ENCODE results near the gene CCPG1. TPM values are rescaled to one million over a fixed set of nuclear protein-coding genes. Genes with fewer than 3 reads are reported as not detected.

CCPG1 gene
- total and polyA plus RNA-seq, 2 of the 13 experiments (the other 11 are each of a cell fraction or from before 2014, with no cell fraction given) = 16.1 to 19.5 TPM

DNA sequence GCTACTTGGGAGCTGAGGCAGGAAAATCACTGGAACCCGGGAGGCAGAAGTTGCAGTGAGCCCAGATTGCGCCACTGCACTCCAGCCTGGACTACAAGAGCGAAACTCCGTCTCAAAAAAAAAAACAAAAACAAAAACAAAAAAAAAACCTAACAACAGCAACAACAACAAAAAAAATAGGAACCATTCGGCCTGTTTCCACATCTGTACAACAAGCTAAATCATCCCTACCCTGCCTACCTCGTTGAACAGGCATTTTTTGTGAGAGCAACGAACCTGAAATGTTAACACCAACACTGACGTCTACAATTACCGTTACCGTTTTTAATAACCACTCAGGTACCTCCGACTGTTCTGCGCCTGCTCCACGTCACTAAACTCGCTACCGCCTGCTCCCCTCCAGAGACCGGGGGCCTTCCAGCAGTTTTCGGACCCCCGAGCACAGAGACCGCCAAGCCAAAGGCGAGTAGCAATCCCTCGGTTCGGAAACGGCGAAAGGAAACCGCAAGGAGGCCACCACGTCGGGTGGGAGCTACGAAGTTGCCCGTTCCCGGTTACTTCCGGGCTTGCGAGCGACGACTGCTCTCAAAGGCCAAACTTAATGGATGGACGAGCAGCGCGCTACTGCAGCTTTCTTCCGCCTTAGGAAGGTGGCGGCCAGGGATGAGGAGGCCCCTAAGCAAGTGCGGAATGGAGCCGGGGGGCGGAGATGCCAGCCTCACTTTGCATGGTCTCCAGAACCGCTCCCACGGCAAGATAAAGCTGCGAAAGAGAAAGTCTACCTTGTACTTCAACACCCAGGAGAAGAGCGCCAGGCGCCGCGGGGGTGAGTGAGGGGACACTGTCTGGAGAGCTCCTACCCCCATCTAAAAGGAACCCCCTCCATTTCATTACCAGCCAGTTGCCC is 89.3 kb downstream of the CCPG1 start, which contains the start of the genes PIGB and PIGBOS1 (continued):
- TF ChIP-seq RCOR2 (CRISPR knock-in tag; IDR thresholded peaks at IDR 0.05) (no peak), PTBP1 (IDR thresholded peaks at IDR 0.05; ENCODE audit: low read depth, low read length, poor library complexity, severe bottlenecking) (peak; percentile 61), PITX1 (CRISPR knock-in tag; IDR thresholded peaks at IDR 0.05) (peak; percentile 33; the same call in 1 of the 2 replicates), AKAP8 (CRISPR knock-in tag; IDR thresholded peaks at IDR 0.05) (no peak), SIN3A (IDR thresholded peaks at IDR 0.05; ENCODE audit: borderline replicate concordance, low read depth, low read length) (peak; percentile 96), AGO1 (IDR thresholded peaks at IDR 0.05; ENCODE audit: low read depth, low read length, poor library complexity, severe bottlenecking) (no peak), ZNF556 (CRISPR knock-in tag; IDR thresholded peaks at IDR 0.05; ENCODE audit: borderline replicate concordance) (peak; percentile 93)
- TF ChIP-seq, protein P1, sequence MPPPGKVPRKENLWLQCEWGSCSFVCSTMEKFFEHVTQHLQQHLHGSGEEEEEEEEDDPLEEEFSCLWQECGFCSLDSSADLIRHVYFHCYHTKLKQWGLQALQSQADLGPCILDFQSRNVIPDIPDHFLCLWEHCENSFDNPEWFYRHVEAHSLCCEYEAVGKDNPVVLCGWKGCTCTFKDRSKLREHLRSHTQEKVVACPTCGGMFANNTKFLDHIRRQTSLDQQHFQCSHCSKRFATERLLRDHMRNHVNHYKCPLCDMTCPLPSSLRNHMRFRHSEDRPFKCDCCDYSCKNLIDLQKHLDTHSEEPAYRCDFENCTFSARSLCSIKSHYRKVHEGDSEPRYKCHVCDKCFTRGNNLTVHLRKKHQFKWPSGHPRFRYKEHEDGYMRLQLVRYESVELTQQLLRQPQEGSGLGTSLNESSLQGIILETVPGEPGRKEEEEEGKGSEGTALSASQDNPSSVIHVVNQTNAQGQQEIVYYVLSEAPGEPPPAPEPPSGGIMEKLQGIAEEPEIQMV (CRISPR knock-in tag; IDR thresholded peaks at IDR 0.05; ENCODE audit: low read depth) = peak; percentile 74; the same call in 1 of the 2 replicates
- TF ChIP-seq, protein P2, sequence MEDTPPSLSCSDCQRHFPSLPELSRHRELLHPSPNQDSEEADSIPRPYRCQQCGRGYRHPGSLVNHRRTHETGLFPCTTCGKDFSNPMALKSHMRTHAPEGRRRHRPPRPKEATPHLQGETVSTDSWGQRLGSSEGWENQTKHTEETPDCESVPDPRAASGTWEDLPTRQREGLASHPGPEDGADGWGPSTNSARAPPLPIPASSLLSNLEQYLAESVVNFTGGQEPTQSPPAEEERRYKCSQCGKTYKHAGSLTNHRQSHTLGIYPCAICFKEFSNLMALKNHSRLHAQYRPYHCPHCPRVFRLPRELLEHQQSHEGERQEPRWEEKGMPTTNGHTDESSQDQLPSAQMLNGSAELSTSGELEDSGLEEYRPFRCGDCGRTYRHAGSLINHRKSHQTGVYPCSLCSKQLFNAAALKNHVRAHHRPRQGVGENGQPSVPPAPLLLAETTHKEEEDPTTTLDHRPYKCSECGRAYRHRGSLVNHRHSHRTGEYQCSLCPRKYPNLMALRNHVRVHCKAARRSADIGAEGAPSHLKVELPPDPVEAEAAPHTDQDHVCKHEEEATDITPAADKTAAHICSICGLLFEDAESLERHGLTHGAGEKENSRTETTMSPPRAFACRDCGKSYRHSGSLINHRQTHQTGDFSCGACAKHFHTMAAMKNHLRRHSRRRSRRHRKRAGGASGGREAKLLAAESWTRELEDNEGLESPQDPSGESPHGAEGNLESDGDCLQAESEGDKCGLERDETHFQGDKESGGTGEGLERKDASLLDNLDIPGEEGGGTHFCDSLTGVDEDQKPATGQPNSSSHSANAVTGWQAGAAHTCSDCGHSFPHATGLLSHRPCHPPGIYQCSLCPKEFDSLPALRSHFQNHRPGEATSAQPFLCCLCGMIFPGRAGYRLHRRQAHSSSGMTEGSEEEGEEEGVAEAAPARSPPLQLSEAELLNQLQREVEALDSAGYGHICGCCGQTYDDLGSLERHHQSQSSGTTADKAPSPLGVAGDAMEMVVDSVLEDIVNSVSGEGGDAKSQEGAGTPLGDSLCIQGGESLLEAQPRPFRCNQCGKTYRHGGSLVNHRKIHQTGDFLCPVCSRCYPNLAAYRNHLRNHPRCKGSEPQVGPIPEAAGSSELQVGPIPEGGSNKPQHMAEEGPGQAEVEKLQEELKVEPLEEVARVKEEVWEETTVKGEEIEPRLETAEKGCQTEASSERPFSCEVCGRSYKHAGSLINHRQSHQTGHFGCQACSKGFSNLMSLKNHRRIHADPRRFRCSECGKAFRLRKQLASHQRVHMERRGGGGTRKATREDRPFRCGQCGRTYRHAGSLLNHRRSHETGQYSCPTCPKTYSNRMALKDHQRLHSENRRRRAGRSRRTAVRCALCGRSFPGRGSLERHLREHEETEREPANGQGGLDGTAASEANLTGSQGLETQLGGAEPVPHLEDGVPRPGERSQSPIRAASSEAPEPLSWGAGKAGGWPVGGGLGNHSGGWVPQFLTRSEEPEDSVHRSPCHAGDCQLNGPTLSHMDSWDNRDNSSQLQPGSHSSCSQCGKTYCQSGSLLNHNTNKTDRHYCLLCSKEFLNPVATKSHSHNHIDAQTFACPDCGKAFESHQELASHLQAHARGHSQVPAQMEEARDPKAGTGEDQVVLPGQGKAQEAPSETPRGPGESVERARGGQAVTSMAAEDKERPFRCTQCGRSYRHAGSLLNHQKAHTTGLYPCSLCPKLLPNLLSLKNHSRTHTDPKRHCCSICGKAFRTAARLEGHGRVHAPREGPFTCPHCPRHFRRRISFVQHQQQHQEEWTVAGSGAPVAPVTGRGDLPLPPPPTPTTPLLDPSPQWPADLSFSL (CRISPR knock-in tag; IDR thresholded peaks at IDR 0.05) = peak; percentile 49; the same call in 1 of the 2 replicates
- TF ChIP-seq, protein P3, sequence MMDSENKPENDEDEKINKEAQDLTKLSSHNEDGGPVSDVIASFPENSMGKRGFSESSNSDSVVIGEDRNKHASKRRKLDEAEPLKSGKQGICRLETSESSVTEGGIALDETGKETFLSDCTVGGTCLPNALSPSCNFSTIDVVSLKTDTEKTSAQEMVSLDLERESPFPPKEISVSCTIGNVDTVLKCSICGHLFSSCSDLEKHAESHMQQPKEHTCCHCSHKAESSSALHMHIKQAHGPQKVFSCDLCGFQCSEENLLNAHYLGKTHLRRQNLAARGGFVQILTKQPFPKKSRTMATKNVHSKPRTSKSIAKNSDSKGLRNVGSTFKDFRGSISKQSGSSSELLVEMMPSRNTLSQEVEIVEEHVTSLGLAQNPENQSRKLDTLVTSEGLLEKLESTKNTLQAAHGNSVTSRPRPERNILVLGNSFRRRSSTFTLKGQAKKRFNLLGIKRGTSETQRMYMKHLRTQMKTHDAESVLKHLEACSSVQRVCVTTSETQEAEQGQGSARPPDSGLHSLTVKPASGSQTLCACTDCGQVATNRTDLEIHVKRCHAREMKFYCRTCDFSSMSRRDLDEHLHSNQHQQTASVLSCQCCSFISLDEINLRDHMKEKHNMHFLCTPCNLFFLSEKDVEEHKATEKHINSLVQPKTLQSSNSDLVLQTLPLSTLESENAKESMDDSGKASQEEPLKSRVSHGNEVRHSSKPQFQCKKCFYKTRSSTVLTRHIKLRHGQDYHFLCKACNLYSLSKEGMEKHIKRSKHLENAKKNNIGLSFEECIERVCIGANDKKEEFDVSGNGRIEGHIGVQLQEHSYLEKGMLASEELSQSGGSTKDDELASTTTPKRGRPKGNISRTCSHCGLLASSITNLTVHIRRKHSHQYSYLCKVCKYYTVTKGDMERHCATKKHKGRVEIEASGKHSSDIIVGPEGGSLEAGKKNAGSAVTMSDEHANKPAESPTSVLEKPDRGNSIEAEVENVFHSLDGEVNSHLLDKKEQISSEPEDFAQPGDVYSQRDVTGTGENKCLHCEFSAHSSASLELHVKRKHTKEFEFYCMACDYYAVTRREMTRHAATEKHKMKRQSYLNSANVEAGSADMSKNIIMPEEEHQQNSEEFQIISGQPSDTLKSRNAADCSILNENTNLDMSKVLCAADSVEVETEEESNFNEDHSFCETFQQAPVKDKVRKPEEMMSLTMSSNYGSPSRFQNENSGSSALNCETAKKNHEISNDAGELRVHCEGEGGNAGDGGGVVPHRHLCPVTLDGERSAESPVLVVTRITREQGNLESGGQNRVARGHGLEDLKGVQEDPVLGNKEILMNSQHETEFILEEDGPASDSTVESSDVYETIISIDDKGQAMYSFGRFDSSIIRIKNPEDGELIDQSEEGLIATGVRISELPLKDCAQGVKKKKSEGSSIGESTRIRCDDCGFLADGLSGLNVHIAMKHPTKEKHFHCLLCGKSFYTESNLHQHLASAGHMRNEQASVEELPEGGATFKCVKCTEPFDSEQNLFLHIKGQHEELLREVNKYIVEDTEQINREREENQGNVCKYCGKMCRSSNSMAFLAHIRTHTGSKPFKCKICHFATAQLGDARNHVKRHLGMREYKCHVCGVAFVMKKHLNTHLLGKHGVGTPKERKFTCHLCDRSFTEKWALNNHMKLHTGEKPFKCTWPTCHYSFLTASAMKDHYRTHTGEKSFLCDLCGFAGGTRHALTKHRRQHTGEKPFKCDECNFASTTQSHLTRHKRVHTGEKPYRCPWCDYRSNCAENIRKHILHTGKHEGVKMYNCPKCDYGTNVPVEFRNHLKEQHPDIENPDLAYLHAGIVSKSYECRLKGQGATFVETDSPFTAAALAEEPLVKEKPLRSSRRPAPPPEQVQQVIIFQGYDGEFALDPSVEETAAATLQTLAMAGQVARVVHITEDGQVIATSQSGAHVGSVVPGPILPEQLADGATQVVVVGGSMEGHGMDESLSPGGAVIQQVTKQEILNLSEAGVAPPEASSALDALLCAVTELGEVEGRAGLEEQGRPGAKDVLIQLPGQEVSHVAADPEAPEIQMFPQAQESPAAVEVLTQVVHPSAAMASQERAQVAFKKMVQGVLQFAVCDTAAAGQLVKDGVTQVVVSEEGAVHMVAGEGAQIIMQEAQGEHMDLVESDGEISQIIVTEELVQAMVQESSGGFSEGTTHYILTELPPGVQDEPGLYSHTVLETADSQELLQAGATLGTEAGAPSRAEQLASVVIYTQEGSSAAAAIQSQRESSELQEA (CRISPR knock-in tag; IDR thresholded peaks at IDR 0.05; ENCODE audit: not compliant biosample characterization) = no peak

All from HepG2 (cell line).